ENCODE data around the gene UBXN6. TPM values are rescaled to one million over a fixed set of nuclear protein-coding genes. Genes with fewer than 3 reads are reported as not detected.

Gene UBXN6
- total and polyA plus RNA-seq, 4 experiments from 2014 or later, result 4.1 to 63.5 (median 33.8) TPM

DNA sequence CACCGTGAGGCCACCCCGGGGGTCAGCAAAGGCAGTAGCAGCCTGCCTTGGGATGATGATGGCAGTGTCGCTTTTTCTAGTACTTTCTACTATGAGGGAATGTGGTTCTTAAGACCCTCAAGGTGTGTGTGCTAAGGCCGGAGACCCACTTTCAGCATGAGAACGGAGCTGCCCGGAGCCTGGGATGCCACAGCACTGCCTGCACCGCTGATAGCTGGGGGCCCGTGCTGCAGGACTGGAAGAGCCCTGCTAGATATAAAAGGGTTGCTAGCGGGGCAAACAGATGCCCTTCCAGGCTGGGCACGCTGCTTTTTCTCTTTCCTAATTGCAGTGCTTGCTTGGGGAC lies 46.2 kb upstream of the UBXN6 start:
- Histone ChIP-seq H3K4me1 (ENCODE audit: insufficient read depth, low read length) (no peaks in the 10 kb centered on the region), H3K4me3 (ENCODE audit: low read length in 2 of 2) (no peak overlapping the region), H3K9me3 (ENCODE audit: control insufficient read depth in 1 of 2, low read length in 2 of 2) (no peaks in the 10 kb centered on the region), H3K27ac (ENCODE audit: low read depth, low read length) (no peak overlapping the region), H3K27me3 (ENCODE audit: insufficient read depth, low read length) (no peaks in the 10 kb centered on the region), H3K36me3 (ENCODE audit: insufficient read depth, low read length) (no peaks in the 10 kb centered on the region)
- Mint-ChIP-seq H3K27me3 (no peaks in the 10 kb centered on the region), H3K4me1 (no peaks in the 10 kb centered on the region), H3K36me3 (peaks cover 11 to 12% of the 10 kb centered on the region in 2 donors), H3K4me3 (no peak overlapping the region), H3K27ac (no peak overlapping the region), H3K9me3 (peaks cover 0 to 2% (median 0%) of the 10 kb centered on the region in 8 donors)
- no peak for DNase-seq
- ChIA-PET POLR2A (ENCODE audit: partially characterized antibody) (no interaction called here), CTCF (ENCODE audit: partially characterized antibody) (interaction anchor here (1.4 kb wide), 1 partner anchor 21 kb away, joined by 3 read pairs; no protein-coding TSS in a partner anchor)
- intact Hi-C loops (cut with micrococcal nuclease), result no loop called here

DNA sequence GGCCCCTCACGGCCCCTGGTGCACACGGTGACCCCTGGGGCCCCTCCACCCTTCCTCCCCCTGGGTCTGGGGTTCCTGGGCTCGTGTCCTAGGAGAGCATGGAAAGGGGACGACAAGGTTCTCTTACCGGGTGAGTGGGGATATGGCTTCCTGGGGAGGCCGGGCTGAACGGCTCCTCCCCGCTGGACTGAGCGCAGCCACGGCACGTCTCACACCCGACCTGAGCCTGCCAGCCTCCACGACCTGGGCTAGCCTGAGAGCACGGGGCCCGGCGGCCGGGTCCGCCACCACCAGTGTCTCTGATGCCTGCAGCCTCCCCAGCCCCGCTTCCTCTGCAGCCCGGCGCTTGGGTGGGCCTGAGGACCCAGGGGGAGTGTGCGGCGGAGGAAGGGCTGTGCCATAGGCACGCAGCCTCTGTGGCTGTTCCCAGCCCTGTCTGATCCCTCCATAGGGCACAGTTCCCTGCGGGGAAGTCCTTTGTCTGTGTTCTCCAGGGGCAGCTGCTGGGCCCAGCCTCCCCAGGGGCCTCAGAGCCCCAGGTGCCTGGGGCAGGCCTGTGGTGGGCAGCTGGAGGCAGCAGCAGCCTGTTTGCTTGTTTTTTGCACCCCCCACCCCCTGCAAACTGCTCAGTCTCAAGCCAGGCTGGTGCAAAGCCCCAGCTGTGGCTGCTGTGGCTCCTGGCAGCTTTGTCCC lies 45.7 kb upstream of the UBXN6 start:
- intact Hi-C loops (cut with micrococcal nuclease), result no loop called here
- Mint-ChIP-seq H3K36me3 (peaks cover 11 to 12% of the 10 kb centered on the region in 2 donors), H3K9me3 (peaks cover 0 to 2% (median 0%) of the 10 kb centered on the region in 8 donors), H3K4me3 (no peak overlapping the region), H3K27ac (no peak overlapping the region), H3K4me1 (no peaks in the 10 kb centered on the region), H3K27me3 (no peaks in the 10 kb centered on the region)
- H3K27me3 ChIP-seq (ENCODE audit: insufficient read depth, low read length), result no peaks in the 10 kb centered on the region
- H3K36me3 ChIP-seq (ENCODE audit: insufficient read depth, low read length), result peaks cover 4% of the 10 kb centered on the region
- CTCF ChIA-PET (ENCODE audit: partially characterized antibody), result no interaction called here
- H3K4me3 ChIP-seq (ENCODE audit: low read length in 2 of 2), result no peak overlapping the region
- no peaks in the 10 kb centered on the region for H3K9me3 ChIP-seq (ENCODE audit: control insufficient read depth in 1 of 2, low read length in 2 of 2)
- no peak for DNase-seq
- no peak overlapping the region for H3K27ac ChIP-seq (ENCODE audit: low read depth, low read length)
- POLR2A ChIA-PET (ENCODE audit: partially characterized antibody), result no interaction called here
- H3K4me1 ChIP-seq (ENCODE audit: insufficient read depth, low read length), result no peaks in the 10 kb centered on the region

DNA sequence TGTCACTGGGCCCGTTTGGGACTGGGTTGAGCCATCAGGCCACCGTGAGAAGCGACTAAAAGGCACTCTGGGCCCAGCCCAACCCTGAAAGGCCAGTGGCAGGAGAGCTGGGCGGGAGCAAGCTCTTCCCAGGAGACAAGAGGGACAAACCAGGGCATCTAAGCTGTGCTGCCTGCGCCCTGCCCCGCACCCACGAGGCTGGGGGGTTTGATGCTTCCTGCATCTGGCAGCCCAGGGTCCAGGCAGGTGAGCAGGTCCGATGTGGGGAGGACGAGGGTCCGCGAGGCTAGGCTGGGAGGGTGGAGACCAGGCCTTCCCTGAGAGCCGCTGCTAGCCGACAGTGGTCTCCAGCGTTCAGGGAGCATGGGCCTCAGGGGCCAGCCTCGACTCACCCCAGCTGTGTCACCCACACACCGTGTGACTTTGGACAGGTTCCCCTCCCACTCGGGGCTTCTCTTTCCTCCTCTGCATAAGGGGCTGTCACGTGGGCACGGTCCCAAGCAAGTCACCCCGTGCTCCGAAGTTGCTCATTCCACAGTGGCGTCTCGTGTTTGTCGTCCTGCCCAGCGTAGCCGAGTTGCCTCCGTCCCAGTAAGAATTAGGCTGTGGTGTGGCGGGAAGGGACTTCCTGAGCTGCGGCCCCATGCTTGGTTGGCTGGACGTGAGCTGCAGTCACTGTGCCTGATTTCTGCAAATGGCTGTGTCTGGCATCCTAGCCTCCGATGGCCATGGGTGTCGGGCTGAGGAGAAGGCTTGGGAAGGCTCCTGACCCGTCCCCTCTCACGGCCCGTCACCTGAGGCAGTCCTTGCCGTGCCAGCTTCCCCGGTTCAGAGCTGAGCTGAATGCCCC lies 44.9 kb upstream of the UBXN6 start:
- Mint-ChIP-seq H3K27ac (no peak overlapping the region), H3K4me3 (no peak overlapping the region), H3K27me3 (no peaks in the 10 kb centered on the region), H3K36me3 (peaks cover 11 to 12% of the 10 kb centered on the region in 2 donors), H3K9me3 (peaks cover 0 to 2% (median 0%) of the 10 kb centered on the region in 8 donors), H3K4me1 (no peaks in the 10 kb centered on the region)
- DNase-seq, result no peak
- Histone ChIP-seq H3K4me3 (ENCODE audit: low read length in 2 of 2) (no peak overlapping the region), H3K9me3 (ENCODE audit: control insufficient read depth in 1 of 2, low read length in 2 of 2) (no peaks in the 10 kb centered on the region), H3K27ac (ENCODE audit: low read depth, low read length) (no peak overlapping the region), H3K4me1 (ENCODE audit: insufficient read depth, low read length) (no peaks in the 10 kb centered on the region), H3K36me3 (ENCODE audit: insufficient read depth, low read length) (peaks cover 6% of the 10 kb centered on the region), H3K27me3 (ENCODE audit: insufficient read depth, low read length) (no peaks in the 10 kb centered on the region)
- POLR2A ChIA-PET (ENCODE audit: partially characterized antibody), result no interaction called here
- intact Hi-C loops (cut with micrococcal nuclease), result no loop called here
- CTCF ChIA-PET (ENCODE audit: partially characterized antibody), result no interaction called here

DNA sequence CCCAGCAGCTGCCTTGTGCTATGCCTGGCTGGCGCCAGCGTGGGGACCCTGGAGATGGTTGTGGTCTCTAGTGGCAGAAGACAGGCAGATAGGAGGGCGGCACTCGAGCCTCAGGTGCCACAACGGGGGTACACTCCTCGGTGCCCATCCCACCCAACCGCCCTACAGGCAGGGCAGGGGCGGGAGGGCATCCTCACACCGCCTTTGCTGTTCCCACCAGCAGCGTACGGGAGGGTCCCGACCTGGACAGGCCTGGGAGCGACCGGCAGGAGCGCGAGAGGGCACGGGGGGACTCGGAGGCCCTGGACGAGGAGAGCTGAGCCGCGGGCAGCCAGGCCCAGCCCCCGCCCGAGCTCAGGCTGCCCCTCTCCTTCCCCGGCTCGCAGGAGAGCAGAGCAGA lies 44.1 kb upstream of the UBXN6 start:
- no peak for DNase-seq
- H3K4me3 ChIP-seq (ENCODE audit: low read length in 2 of 2), result no peak overlapping the region
- intact Hi-C loops (cut with micrococcal nuclease), result no loop called here
- Mint-ChIP-seq H3K27me3 (no peaks in the 10 kb centered on the region), H3K36me3 (peaks cover 12 to 14% of the 10 kb centered on the region in 2 donors), H3K27ac (no peak overlapping the region), H3K9me3 (no peaks in the 10 kb centered on the region), H3K4me3 (no peak overlapping the region), H3K4me1 (no peaks in the 10 kb centered on the region)
- ChIA-PET CTCF (ENCODE audit: partially characterized antibody) (no interaction called here), POLR2A (ENCODE audit: partially characterized antibody) (no interaction called here)
- H3K27me3 ChIP-seq (ENCODE audit: insufficient read depth, low read length), result no peaks in the 10 kb centered on the region
- H3K36me3 ChIP-seq (ENCODE audit: insufficient read depth, low read length), result peaks cover 6% of the 10 kb centered on the region
- H3K27ac ChIP-seq (ENCODE audit: low read depth, low read length), result no peak overlapping the region
- no peaks in the 10 kb centered on the region for H3K4me1 ChIP-seq (ENCODE audit: insufficient read depth, low read length)
- H3K9me3 ChIP-seq (ENCODE audit: control insufficient read depth in 1 of 2, low read length in 2 of 2), result no peaks in the 10 kb centered on the region

DNA sequence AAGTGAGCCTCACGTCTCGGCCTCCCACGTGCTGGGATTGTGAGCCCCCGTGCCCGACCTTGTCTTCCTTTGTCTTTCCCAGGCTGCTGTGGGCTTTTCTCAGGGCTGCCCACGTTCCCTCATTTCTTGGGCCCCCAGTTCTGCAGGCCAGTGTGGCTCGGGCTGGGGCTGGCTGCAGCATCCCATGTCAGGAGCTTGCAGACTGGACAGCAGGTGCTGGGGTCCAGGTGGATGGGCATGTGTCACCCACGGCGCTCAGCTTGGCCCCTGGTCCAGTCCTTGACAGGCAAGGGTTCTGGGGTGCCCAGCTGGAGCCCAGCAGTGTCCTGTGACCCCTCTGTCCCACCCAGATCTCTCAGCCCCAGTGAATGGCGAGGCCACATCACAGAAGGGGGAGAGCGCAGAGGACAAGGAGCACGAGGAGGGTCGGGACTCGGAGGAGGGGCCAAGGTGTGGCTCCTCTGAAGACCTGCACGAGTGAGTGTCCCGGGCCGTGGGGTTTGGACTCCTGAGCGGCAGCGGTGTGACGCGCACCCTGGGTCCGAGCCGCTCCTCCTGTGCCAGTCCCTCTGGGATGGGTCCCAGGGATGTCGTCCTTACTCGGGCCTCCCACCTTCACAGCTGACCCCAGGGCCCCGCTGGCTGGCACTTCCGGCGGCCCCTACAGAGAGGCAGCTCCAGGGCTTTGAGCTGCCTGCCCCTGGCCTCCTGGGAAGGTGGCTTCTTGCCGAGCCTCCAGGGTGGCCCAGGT lies 43.4 kb upstream of the UBXN6 start:
- ChIA-PET CTCF (ENCODE audit: partially characterized antibody) (interaction anchor here (1.7 kb wide), 1 partner anchor 22 kb away, joined by 4 read pairs; no protein-coding TSS in a partner anchor), POLR2A (ENCODE audit: partially characterized antibody) (no interaction called here)

DNA sequence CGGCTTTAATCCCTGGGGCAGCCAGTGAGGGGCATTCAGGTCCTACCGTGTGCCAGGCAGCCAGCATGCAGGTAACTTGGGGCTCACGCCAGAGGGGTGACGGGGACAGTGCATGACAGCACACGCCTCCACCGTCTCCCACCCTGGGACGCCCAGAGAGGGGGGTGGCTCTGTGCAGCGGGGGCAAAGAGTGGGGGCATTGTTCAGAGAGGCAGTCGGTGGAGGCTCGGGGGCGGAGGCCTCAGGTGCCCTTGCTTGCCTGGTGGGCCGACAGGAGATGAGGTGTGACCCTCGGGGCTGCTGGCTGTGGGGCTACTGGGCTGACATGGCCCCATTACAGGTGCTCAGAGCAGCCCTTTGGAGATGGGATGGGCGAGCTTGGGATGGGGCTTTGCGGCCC lies 42.3 kb upstream of the UBXN6 start:
- peaks cover 6% of the 10 kb centered on the region for H3K36me3 ChIP-seq (ENCODE audit: insufficient read depth, low read length)
- no peak overlapping the region for H3K27ac ChIP-seq (ENCODE audit: low read depth, low read length)
- no peak for DNase-seq
- no peaks in the 10 kb centered on the region for H3K9me3 ChIP-seq (ENCODE audit: control insufficient read depth in 1 of 2, low read length in 2 of 2)
- intact Hi-C loops (cut with micrococcal nuclease), result no loop called here
- no peaks in the 10 kb centered on the region for H3K27me3 ChIP-seq (ENCODE audit: insufficient read depth, low read length)
- H3K4me1 Mint-ChIP-seq, result no peaks in the 10 kb centered on the region
- peak overlapping the region in 1 of 7 donors; percentile 13 for H3K27ac Mint-ChIP-seq
- ChIA-PET CTCF (ENCODE audit: partially characterized antibody) (interaction anchor here (1.7 kb wide), 1 partner anchor 23 kb away, joined by 4 read pairs; no protein-coding TSS in a partner anchor), POLR2A (ENCODE audit: partially characterized antibody) (no interaction called here)
- no peak overlapping the region for H3K4me3 Mint-ChIP-seq
- no peak overlapping the region for H3K4me3 ChIP-seq (ENCODE audit: low read length in 2 of 2)
- H3K36me3 Mint-ChIP-seq, result peaks cover 8 to 22% of the 10 kb centered on the region in 2 donors
- no peaks in the 10 kb centered on the region for H3K27me3 Mint-ChIP-seq
- no peaks in the 10 kb centered on the region for H3K9me3 Mint-ChIP-seq
- no peaks in the 10 kb centered on the region for H3K4me1 ChIP-seq (ENCODE audit: insufficient read depth, low read length)

More for the DNA sequence above, 43.4 kb upstream of the UBXN6 start:
- DNase-seq, result no peak
- Mint-ChIP-seq H3K9me3 (no peaks in the 10 kb centered on the region), H3K36me3 (peaks cover 8 to 15% of the 10 kb centered on the region in 2 donors), H3K4me3 (no peak overlapping the region), H3K27ac (no peak overlapping the region), H3K27me3 (no peaks in the 10 kb centered on the region), H3K4me1 (no peaks in the 10 kb centered on the region)
- Histone ChIP-seq H3K27me3 (ENCODE audit: insufficient read depth, low read length) (no peaks in the 10 kb centered on the region), H3K4me1 (ENCODE audit: insufficient read depth, low read length) (no peaks in the 10 kb centered on the region), H3K4me3 (ENCODE audit: low read length in 2 of 2) (no peak overlapping the region), H3K36me3 (ENCODE audit: insufficient read depth, low read length) (peaks cover 6% of the 10 kb centered on the region), H3K9me3 (ENCODE audit: control insufficient read depth in 1 of 2, low read length in 2 of 2) (no peaks in the 10 kb centered on the region), H3K27ac (ENCODE audit: low read depth, low read length) (no peak overlapping the region)
- intact Hi-C loops (cut with micrococcal nuclease), result no loop called here

DNA sequence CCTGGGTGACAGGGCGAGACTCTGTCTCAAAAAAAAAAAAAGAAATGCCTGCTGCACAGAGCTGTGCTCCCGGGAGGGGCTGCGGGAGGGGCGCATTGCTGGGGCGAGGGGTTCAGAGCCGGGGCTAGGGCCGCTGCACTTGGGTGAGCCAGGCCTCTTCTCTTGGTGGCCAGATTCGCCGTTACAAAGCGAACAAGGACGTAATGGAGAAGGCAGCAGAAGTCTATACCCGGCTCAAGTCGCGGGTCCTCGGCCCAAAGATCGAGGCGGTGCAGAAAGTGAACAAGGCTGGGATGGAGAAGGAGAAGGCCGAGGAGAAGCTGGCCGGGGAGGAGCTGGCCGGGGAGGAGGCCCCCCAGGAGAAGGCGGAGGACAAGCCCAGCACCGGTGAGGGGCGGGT lies 41.7 kb upstream of the UBXN6 start:
- Mint-ChIP-seq H3K4me3 (no peak overlapping the region), H3K9me3 (no peaks in the 10 kb centered on the region), H3K36me3 (peaks cover 8 to 25% of the 10 kb centered on the region in 2 donors), H3K27me3 (no peaks in the 10 kb centered on the region), H3K27ac (no peak overlapping the region), H3K4me1 (no peaks in the 10 kb centered on the region)
- ChIA-PET POLR2A (ENCODE audit: partially characterized antibody) (no interaction called here), CTCF (ENCODE audit: partially characterized antibody) (no interaction called here)
- Histone ChIP-seq H3K4me1 (ENCODE audit: insufficient read depth, low read length) (no peaks in the 10 kb centered on the region), H3K36me3 (ENCODE audit: insufficient read depth, low read length) (peaks cover 11% of the 10 kb centered on the region), H3K9me3 (ENCODE audit: control insufficient read depth in 1 of 2, low read length in 2 of 2) (no peaks in the 10 kb centered on the region), H3K4me3 (ENCODE audit: low read length in 2 of 2) (no peak overlapping the region), H3K27ac (ENCODE audit: low read depth, low read length) (no peak overlapping the region), H3K27me3 (ENCODE audit: insufficient read depth, low read length) (no peaks in the 10 kb centered on the region)
- intact Hi-C loops (cut with micrococcal nuclease), result no loop called here
- no peak for DNase-seq
